Measurements from ENCODE around the gene BBLN. TPM values are rescaled to one million over a fixed set of nuclear protein-coding genes. Genes with fewer than 3 reads are reported as not detected.

Gene BBLN
- total RNA-seq, 1 experiment from 2014 or later: 48.5 TPM

DNA sequence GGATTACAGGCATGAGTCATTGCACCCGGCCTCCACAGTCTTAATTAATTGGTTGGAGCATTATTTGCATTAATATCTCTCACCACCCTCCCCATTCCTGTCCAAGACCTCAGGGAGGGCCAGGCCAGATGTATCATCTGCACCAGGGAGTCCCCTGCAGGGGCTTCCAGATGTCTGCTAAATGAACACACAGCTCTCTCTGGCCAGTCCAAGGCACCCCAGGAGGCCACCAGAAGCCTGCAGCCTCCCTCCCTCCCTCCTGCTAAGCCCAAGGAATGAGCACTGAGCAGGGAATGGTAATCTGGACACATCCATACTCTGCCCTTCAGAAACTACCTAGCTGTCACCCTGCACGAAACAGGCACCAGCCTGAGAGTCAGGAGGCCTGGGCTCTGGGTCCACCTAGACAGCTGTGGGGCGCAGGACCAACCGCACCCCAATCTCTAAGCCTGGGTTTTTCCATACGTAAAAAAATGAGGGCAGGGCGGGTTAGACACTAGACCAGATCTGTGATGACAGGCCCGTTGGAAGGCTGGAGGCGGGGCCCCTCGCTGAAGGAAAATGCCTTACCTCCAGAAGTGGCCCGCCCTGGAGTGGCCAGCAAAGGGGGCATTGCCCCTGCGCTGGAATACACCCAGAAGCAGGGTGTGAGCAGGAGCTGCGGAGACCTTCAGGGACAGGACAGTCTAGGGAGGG, 23.0 kb downstream of the BBLN start:
- in situ Hi-C loops (cut with HindIII; ENCODE audit: low pct_unique_long_range_greater_than_20kb, low sequenced_read_pairs) (no loop called here), intact Hi-C loops (cut with micrococcal nuclease; ENCODE audit: unreplicated experiment) (no loop called here)
- ATAC-seq (peak; percentile 23; the same call in 1 of the 2 replicates), DNase-seq (ENCODE audit: low read depth, low spot score) (no peak)
- no TSS peak for BruUV-seq (replicated peaks)
- Histone ChIP-seq H3K9me3 (ENCODE audit: control insufficient read depth, insufficient read depth, low read depth, low read length) (no peaks in the 10 kb centered on the region), H3K4me3 (ENCODE audit: low read depth in 2 of 2, low read length in 2 of 2) (no peak overlapping the region), H3K36me3 (ENCODE audit: control insufficient read depth, insufficient read depth, low read length) (peaks cover 2% of the 10 kb centered on the region; the same call in 1 of the 2 replicates), H3K4me1 (ENCODE audit: control insufficient read depth, insufficient read depth, low read length) (no peaks in the 10 kb centered on the region), H3K27me3 (ENCODE audit: control insufficient read depth, insufficient read depth, low read length) (no peaks in the 10 kb centered on the region), H3K27ac (ENCODE audit: low read length) (no peak overlapping the region)
- ChIA-PET CTCF (no interaction called here), POLR2A (no interaction called here)
- TF ChIP-seq, protein P1, sequence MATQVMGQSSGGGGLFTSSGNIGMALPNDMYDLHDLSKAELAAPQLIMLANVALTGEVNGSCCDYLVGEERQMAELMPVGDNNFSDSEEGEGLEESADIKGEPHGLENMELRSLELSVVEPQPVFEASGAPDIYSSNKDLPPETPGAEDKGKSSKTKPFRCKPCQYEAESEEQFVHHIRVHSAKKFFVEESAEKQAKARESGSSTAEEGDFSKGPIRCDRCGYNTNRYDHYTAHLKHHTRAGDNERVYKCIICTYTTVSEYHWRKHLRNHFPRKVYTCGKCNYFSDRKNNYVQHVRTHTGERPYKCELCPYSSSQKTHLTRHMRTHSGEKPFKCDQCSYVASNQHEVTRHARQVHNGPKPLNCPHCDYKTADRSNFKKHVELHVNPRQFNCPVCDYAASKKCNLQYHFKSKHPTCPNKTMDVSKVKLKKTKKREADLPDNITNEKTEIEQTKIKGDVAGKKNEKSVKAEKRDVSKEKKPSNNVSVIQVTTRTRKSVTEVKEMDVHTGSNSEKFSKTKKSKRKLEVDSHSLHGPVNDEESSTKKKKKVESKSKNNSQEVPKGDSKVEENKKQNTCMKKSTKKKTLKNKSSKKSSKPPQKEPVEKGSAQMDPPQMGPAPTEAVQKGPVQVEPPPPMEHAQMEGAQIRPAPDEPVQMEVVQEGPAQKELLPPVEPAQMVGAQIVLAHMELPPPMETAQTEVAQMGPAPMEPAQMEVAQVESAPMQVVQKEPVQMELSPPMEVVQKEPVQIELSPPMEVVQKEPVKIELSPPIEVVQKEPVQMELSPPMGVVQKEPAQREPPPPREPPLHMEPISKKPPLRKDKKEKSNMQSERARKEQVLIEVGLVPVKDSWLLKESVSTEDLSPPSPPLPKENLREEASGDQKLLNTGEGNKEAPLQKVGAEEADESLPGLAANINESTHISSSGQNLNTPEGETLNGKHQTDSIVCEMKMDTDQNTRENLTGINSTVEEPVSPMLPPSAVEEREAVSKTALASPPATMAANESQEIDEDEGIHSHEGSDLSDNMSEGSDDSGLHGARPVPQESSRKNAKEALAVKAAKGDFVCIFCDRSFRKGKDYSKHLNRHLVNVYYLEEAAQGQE (IDR thresholded peaks at IDR 0.05; ENCODE audit: insufficient read depth in 1 of 2, low read depth in 2 of 2, low read length in 1 of 2): no peak
- TF ChIP-seq POLR2AphosphoS5 (IDR thresholded peaks at IDR 0.05; ENCODE audit: low read depth, low read length): no peak
- TF ChIP-seq TCF7L2 (IDR thresholded peaks at IDR 0.05; ENCODE audit: low read depth, low read length): no peak
- no peak for TF ChIP-seq SIN3A (IDR thresholded peaks at IDR 0.05; ENCODE audit: borderline replicate concordance, insufficient read depth, low read depth, low read length)
- TF ChIP-seq, protein P2, sequence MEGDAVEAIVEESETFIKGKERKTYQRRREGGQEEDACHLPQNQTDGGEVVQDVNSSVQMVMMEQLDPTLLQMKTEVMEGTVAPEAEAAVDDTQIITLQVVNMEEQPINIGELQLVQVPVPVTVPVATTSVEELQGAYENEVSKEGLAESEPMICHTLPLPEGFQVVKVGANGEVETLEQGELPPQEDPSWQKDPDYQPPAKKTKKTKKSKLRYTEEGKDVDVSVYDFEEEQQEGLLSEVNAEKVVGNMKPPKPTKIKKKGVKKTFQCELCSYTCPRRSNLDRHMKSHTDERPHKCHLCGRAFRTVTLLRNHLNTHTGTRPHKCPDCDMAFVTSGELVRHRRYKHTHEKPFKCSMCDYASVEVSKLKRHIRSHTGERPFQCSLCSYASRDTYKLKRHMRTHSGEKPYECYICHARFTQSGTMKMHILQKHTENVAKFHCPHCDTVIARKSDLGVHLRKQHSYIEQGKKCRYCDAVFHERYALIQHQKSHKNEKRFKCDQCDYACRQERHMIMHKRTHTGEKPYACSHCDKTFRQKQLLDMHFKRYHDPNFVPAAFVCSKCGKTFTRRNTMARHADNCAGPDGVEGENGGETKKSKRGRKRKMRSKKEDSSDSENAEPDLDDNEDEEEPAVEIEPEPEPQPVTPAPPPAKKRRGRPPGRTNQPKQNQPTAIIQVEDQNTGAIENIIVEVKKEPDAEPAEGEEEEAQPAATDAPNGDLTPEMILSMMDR (IDR thresholded peaks at IDR 0.05): no peak

DNA sequence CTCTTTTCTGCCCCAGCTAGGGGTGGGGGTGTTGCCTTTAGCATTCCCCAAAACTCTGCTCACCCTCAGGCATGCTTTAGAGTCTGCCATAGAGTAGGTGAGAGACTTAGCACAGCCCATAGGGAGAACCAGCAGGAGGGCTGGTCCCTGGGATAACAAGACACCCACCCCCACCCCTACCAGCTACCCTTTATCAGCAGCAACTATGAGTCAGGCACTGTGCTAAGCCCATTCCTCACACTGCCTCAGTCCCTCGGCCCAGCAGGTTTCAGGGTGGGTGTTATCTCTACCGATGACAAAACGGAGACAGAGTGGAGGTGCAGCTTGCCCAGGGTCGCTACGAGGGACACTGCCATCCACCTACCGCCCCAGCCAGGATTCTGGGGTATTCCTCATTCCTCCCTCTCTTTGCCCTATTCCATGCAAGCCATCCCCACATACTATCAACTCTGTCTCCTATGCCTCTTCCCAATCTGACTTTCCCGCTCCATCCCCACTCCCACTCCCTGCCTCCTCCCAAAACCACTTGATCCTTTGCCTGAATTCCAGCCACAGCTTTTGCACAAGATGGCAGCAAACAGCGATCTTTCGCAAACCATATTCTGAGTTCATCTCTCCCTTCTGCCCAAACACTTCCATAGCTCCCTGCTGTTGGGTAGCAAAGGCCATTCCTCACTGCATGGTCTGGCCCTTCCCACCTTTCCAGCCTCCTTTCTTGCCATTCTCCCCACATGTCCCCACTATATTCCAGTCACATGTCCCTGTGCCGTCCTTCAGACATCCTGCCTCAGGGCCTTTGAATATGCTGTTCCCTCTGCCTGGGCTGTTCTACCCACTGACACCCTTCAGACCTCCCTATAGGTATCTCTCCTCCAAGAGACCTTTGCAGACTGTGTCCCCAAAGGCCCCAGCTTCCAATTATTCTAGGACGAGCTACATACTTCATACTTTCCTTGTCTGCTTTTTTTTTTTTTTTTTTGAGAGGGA, 26.2 kb downstream of the BBLN start:
- in situ Hi-C loops (cut with HindIII; ENCODE audit: low pct_unique_long_range_greater_than_20kb, low sequenced_read_pairs) (no loop called here), intact Hi-C loops (cut with micrococcal nuclease; ENCODE audit: unreplicated experiment) (no loop called here)
- no peak overlapping the region for H3K27ac ChIP-seq (ENCODE audit: low read length)
- no TSS peak for BruUV-seq (replicated peaks)
- no peaks in the 10 kb centered on the region; the same call in none of the 2 replicates for H3K36me3 ChIP-seq (ENCODE audit: control insufficient read depth, insufficient read depth, low read length)
- TF ChIP-seq, protein P1 (IDR thresholded peaks at IDR 0.05; ENCODE audit: insufficient read depth in 1 of 2, low read depth in 2 of 2, low read length in 1 of 2): no peak
- TF ChIP-seq, protein P2 (IDR thresholded peaks at IDR 0.05): no peak
- no peak for TF ChIP-seq SIN3A (IDR thresholded peaks at IDR 0.05; ENCODE audit: borderline replicate concordance, insufficient read depth, low read depth, low read length)
- no peaks in the 10 kb centered on the region for H3K9me3 ChIP-seq (ENCODE audit: control insufficient read depth, insufficient read depth, low read depth, low read length)
- H3K27me3 ChIP-seq (ENCODE audit: control insufficient read depth, insufficient read depth, low read length): no peaks in the 10 kb centered on the region
- H3K4me3 ChIP-seq (ENCODE audit: low read depth in 2 of 2, low read length in 2 of 2): no peak overlapping the region
- POLR2A ChIA-PET: interaction anchor here (0.7 kb wide), 1 partner anchor 644 kb away, joined by 9 read pairs; no protein-coding TSS in a partner anchor
- no peak for DNase-seq (ENCODE audit: low read depth, low spot score)
- CTCF ChIA-PET: interaction anchor here (0.5 to 0.6 kb wide), 2 partner anchors 20 to 91 kb away, joined by 3 read pairs; no protein-coding TSS in a partner anchor
- H3K4me1 ChIP-seq (ENCODE audit: control insufficient read depth, insufficient read depth, low read length): no peaks in the 10 kb centered on the region; the same call in 1 of the 2 replicates
- ATAC-seq: no peak

Data from Panc1 (cell line).